GM12878 (cell line): Measurements from ENCODE around the gene MRPL18. TPM values are rescaled to one million over a fixed set of nuclear protein-coding genes. Genes with fewer than 3 reads are reported as not detected.
"Not testable (repeated sequence)": the region's sequence is repeated elsewhere in the genome, so short reads cannot be mapped to it uniquely, and the experiment has no call there.

ENCODE experiments used
- ATAC-seq: fragments of 200-7000 bp; cut with Tn5 transposase; 3 replicates; pipeline ENCODE4 v1.9.1; 2020; ENCODE audit warnings: mild to moderate bottlenecking, moderate library complexity
- BruUV-seq: library from RNA; stranded (reverse); fragments of 400-500 nt; replicated peaks from 2 replicates; lab custom pipeline; 2021; lab: Mats Ljungman, UMichigan
- CTCF ChIA-PET: fragments of 300-600 bp; sonication (Branson Sonifier 250); formaldehyde crosslinking; extraction: SDS; loops from one replicate; lab custom pipeline; 2021; ENCODE audit warnings: inconsistent platforms; lab: Yijun Ruan, JAX
- POLR2A ChIA-PET: fragments of 350-600 bp; formaldehyde crosslinking; extraction: SDS; loops from one replicate; lab custom pipeline; 2021; ENCODE audit warnings: inconsistent platforms; lab: Charles Lee
- RAD21 ChIA-PET: fragments of 300-600 bp; sonication (Branson Sonifier 250); formaldehyde crosslinking; loops from one replicate; lab custom pipeline; 2023; ENCODE audit warnings: antibody characterized with exemption; ENCODE audit not compliant: unreplicated experiment; lab: Charles Lee
- SMC1A ChIA-PET: fragments of 300-600 bp; sonication (Branson Sonifier 250); formaldehyde crosslinking; loops from one replicate; lab custom pipeline; 2023; ENCODE audit not compliant: unreplicated experiment, uncharacterized antibody; lab: Charles Lee
- DNase-seq: peaks from one replicate; pipeline ENCODE4 v3.0.0-alpha.2; 2011; ENCODE audit warnings: low read depth, low spot score
- FAIRE-seq: peaks from 3 replicates; lab custom pipeline; 2011; peaks lifted over from hg19 to GRCh38; lab: Jason Lieb, UNC
- H2AFZ ChIP-seq: 2 replicates; pipeline ENCODE4 v1.6.0; 2011; ENCODE audit warnings: low read depth, low read length, control low read depth; ENCODE audit not compliant: control insufficient read depth
- H3K27ac ChIP-seq: 2 replicates; pipeline ENCODE4 v1.5.1; 2011; ENCODE audit warnings: control low read depth; ENCODE audit not compliant: control insufficient read depth, insufficient read depth
- H3K27me3 ChIP-seq, 2 experiments: replicated peaks in 1 of 2; 2 replicates each; pipeline versions ENCODE4 v1.6.0 to v1.6.1; 2011; ENCODE audit warnings: low read length in 1 of 2; ENCODE audit not compliant: control insufficient read depth in 2 of 2, insufficient read depth in 2 of 2
- H3K36me3 ChIP-seq, 2 experiments: 2 replicates each; pipeline ENCODE4 v1.5.1; 2011; ENCODE audit warnings: low read length in 1 of 2; ENCODE audit not compliant: control insufficient read depth in 2 of 2, insufficient read depth in 2 of 2
- H3K4me1 ChIP-seq: 2 replicates; pipeline ENCODE4 v1.6.1; 2011; ENCODE audit warnings: mild to moderate bottlenecking, low read length, moderate library complexity, mixed read lengths; ENCODE audit not compliant: control insufficient read depth, insufficient read depth
- H3K4me2 ChIP-seq: 2 replicates; pipeline ENCODE4 v1.6.0; 2011; ENCODE audit warnings: control low read depth; ENCODE audit not compliant: control insufficient read depth, insufficient read depth
- H3K4me3 ChIP-seq: fragments of 200-600 bp; sonication (generic); 2 replicates; pipeline ENCODE4 v1.5.1; 2016
- H3K79me2 ChIP-seq: 2 replicates; pipeline ENCODE4 v1.6.0; 2011; ENCODE audit warnings: low read length; ENCODE audit not compliant: control insufficient read depth, insufficient read depth
- H3K9ac ChIP-seq: 2 replicates; pipeline ENCODE4 v1.8.0; 2011; ENCODE audit warnings: low read length, control low read depth, mixed read lengths; ENCODE audit not compliant: control insufficient read depth, insufficient read depth
- H3K9me3 ChIP-seq: replicated peaks from 3 replicates; pipeline ENCODE4 v1.5.1; 2011; ENCODE audit warnings: mild to moderate bottlenecking, low read length; ENCODE audit not compliant: control insufficient read depth, insufficient read depth
- H4K20me1 ChIP-seq: 2 replicates; pipeline ENCODE4 v1.6.0; 2011; ENCODE audit not compliant: control insufficient read depth, insufficient read depth
- CBFB ChIP-seq: IDR thresholded peaks from 2 replicates; pipeline ENCODE4 v1.6.1; 2016; ENCODE audit warnings: antibody characterized with exemption, low read depth
- CBX5 ChIP-seq: sonication (generic); IDR thresholded peaks from 2 replicates; pipeline ENCODE4 v1.6.1; 2016; ENCODE audit warnings: low read depth, moderate library complexity, mild to moderate bottlenecking, inconsistent platforms
- EP300 ChIP-seq, 2 experiments: fragments of 150-350 bp in 1 of 2; IDR thresholded peaks; 2 replicates each; pipeline ENCODE4 v1.6.1; 2011 to 2012; ENCODE audit warnings: low read depth in 2 of 2, low read length in 2 of 2, borderline replicate concordance in 1 of 2, improper control_type of control experiment in 1 of 2, inconsistent platforms in 1 of 2; ENCODE audit not compliant: control insufficient read depth in 1 of 2
- EZH2 ChIP-seq: IDR thresholded peaks from 2 replicates; pipeline ENCODE4 v1.6.1; 2012; ENCODE audit warnings: low read depth, mild to moderate bottlenecking, control low read depth, inconsistent platforms, low read length, borderline replicate concordance; ENCODE audit not compliant: control insufficient read depth
- GABPA ChIP-seq: IDR thresholded peaks from 2 replicates; pipeline ENCODE4 v1.6.1; 2014; ENCODE audit warnings: antibody characterized with exemption, low read depth, mild to moderate bottlenecking, inconsistent platforms
- HSF1 ChIP-seq: fragments of 150-350 bp; IDR thresholded peaks from 2 replicates; pipeline ENCODE4 v1.6.1; 2014; ENCODE audit warnings: mild to moderate bottlenecking, low read depth, low read length
- LARP7 ChIP-seq: fragments of 450-650 bp; IDR thresholded peaks from 2 replicates; pipeline ENCODE4 v1.6.1; 2017; ENCODE audit warnings: mild to moderate bottlenecking
- TBL1XR1 ChIP-seq: IDR thresholded peaks from 2 replicates; pipeline ENCODE4 v1.6.1; 2012; ENCODE audit warnings: low read depth, low read length, improper control_type of control experiment
- WGBS: methylation state at CpG from one replicate; pipeline ENCODE4 v1.1.6; 2016; ENCODE audit warnings: low lambda C conversion rate; ENCODE audit not compliant: insufficient replicate concordance, insufficient coverage; ENCODE audit errors: missing lambda C conversion rate; 5-methylcytosine and 5-hydroxymethylcytosine counted together
- in situ Hi-C: fragments of 300-500 bp; cut with MboI; formaldehyde crosslinking; loops from 9 replicates; pipeline ENCODE4 v1.14.3; 2018; ENCODE audit warnings: mixed read lengths
- intact Hi-C: fragments of 100-400 bp; cut with micrococcal nuclease; formaldehyde crosslinking; loops from one replicate; pipeline ENCODE4 v1.14.2; 2022; ENCODE audit not compliant: unreplicated experiment
- polyA plus RNA-seq, 11 experiments: library from polyadenylated mRNA; depleted of rRNA in 4 of 11; unstranded in 6 of 11; stranded (reverse) in 5 of 11; fragments of >200 nt; fragmentation: Nextera tagmentation in 4 of 11; fragmentation: Illumina TruSeq in 1 of 11; extraction: Ambion mirVana in 4 of 11; extraction: Trizol in 1 of 11; gene quantifications; 1 replicate in 1 of 11; 2 replicates in 10 of 11; pipeline versions ENCODE4 v1.2.1 to v1.2.3, GENCODE V29; 2011 to 2016; ENCODE audit warnings: inconsistent platforms in 2 of 11, missing spikeins in 2 of 11, low read depth in 1 of 11
- total RNA-seq, 4 experiments: library from RNA; depleted of rRNA in 3 of 4; stranded (reverse); fragments of >200 nt in 3 of 4; fragmentation: Illumina TruSeq in 1 of 4; extraction: Trizol in 1 of 4; gene quantifications; 2 replicates each; pipeline versions ENCODE4 v1.2.1 to v1.2.3, GENCODE V29; 2013 to 2021

The MRPL18 gene
- total and polyA plus RNA-seq, 10 of the 15 experiments (the other 5 are each of a cell fraction or from before 2014, with no cell fraction given): 68.5 to 203 (median 116) TPM

DNA sequence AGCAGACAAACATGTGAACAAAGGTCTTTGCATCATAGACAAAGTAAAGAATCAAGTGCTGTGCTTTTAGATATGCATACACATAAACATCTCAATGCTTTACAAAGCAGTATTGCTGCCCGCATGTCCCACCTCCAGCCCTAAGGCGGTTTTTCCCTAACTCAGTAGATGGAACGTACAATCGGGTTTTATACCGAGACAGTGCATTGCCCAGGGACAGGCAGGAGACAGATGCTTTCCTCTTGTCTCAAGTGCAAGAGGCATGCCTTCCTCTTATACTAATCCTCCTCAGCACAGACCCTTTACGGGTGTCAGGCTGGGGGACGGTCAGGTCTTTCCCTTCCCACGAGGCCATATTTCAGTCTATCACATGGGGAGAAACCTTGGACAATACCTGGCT, 4.7 kb downstream of the MRPL18 start:
- Histone ChIP-seq H3K36me3 (peaks cover 1 to 23% of the 10 kb centered on the region in 2 experiments; a peak in 3 of 4 replicates), H3K79me2 (peaks cover 38% of the 10 kb centered on the region)
- H4K20me1 ChIP-seq, DNase-seq, BruUV-seq, RAD21 ChIA-PET, POLR2A ChIA-PET, H3K4me1 ChIP-seq, FAIRE-seq, SMC1A ChIA-PET, H3K4me3 ChIP-seq, H3K4me2 ChIP-seq, H3K27ac ChIP-seq, H3K9ac ChIP-seq, H2AFZ ChIP-seq, intact Hi-C loops, CTCF ChIA-PET, H3K27me3 ChIP-seq, H3K9me3 ChIP-seq, in situ Hi-C loops, ATAC-seq: not testable (repeated sequence)
- WGBS: 90% methylated on average over 8 of the region's 8 CpGs

DNA sequence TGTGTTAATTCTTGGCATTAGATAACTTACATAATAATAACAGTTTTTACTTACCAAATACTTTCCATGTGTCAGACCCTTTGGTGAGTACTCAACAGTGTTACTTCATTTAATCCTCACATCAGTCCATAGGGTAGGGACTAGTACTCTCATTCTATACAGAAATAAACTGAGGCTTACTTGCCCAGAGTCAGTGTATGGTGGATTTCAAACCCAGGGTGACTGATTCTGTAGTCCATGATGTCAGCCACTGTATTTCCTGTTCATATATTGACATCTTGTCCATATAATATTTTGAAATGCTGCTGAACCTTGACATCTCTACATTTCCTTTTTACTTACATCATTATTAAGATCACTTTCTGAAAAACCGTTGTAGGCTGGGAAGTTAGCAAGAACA, 7.3 kb downstream of the MRPL18 start:
- TF ChIP-seq HSF1 (no peak), GABPA (no peak), LARP7 (no peak), TBL1XR1 (no peak), CBFB (no peak), EP300 (IDR thresholded peaks at IDR 0.05; ENCODE audit: borderline replicate concordance in 1 of 2, control insufficient read depth in 1 of 2, low read depth in 2 of 2, low read length in 2 of 2) (no peak), CBX5 (no peak), EZH2 (no peak)
- in situ Hi-C loops: no loop called here
- ChIA-PET SMC1A (no interaction called here), CTCF (no interaction called here), POLR2A (no interaction called here), RAD21 (no interaction called here)
- Histone ChIP-seq H2AFZ (no peak overlapping the region), H3K27me3 (no peaks in the 10 kb centered on the region), H3K36me3 (peaks cover 1 to 23% of the 10 kb centered on the region in 2 experiments; a peak in 3 of 4 replicates), H3K4me2 (no peak overlapping the region), H3K9ac (no peak overlapping the region), H3K79me2 (peaks cover 15% of the 10 kb centered on the region), H3K27ac (no peak overlapping the region), H3K4me1 (no peaks in the 10 kb centered on the region), H3K4me3 (no peak overlapping the region), H4K20me1 (no peaks in the 10 kb centered on the region), H3K9me3 (no peaks in the 10 kb centered on the region)
- intact Hi-C loops: no loop called here
- TSS peak; percentile 19 for BruUV-seq
- WGBS: 43% methylated on average over 1 of the region's 1 CpG
- no peak for DNase-seq
- no peak for FAIRE-seq
- no peak for ATAC-seq
